Forelimb muscle (tissue), 1 donor: Measurements from ENCODE around the gene MNT. TPM values are rescaled to one million over a fixed set of nuclear protein-coding genes. Genes with fewer than 3 reads are reported as not detected.

Source experiments
- polyA plus RNA-seq: library from polyadenylated mRNA; unstranded; fragments of 120-200 nt; gene quantifications from one replicate; pipeline ENCODE4 v1.2.1, GENCODE V29; 2013; ENCODE audit not compliant: insufficient read length

MNT gene
- polyA plus RNA-seq, 1 donor = 17.6 TPM

Other genes with a start within 250 kb of the MNT start
- gene SMG6, start 97.3 kb downstream of the MNT start, polyA plus RNA-seq = 16.5 TPM
- gene SRR, start 97.1 kb downstream of the MNT start, polyA plus RNA-seq = 21.0 TPM
- 35.0 TPM for gene TSR1, start 64.6 kb downstream of the MNT start, polyA plus RNA-seq
- gene SGSM2, start 63.6 kb downstream of the MNT start, polyA plus RNA-seq = 42.4 TPM
- gene METTL16, start 110.8 kb upstream of the MNT start, polyA plus RNA-seq = 20.0 TPM
- 92.2 TPM for gene PAFAH1B1, start 192.6 kb upstream of the MNT start, polyA plus RNA-seq